ENCODE data around the gene MARK1. TPM values are rescaled to one million over a fixed set of nuclear protein-coding genes. Genes with fewer than 3 reads are reported as not detected.

Gene MARK1
- total RNA-seq, 1 experiment from 2014 or later = not detected

- ATAC-seq = no peak
- in situ Hi-C loops (cut with HindIII; ENCODE audit: low pct_unique_long_range_greater_than_20kb, low sequenced_read_pairs) = no loop called here
- no TSS peak for BruUV-seq (replicated peaks)
These were observed 28.7 kb downstream of the MARK1 start for GRCh38 chr1:220556641-220557040.

GRCh38 chr1:220563564-220563963, 35.6 kb downstream of the MARK1 start:
- POLR2A ChIA-PET = no interaction called here
- ATAC-seq (no peak), DNase-seq (ENCODE audit: low read depth, low spot score) (no peak)
- Histone ChIP-seq H3K36me3 (ENCODE audit: control insufficient read depth, insufficient read depth, low read length) (no peaks in the 10 kb centered on the region), H3K27ac (ENCODE audit: low read length) (no peak overlapping the region), H3K4me1 (ENCODE audit: control insufficient read depth, insufficient read depth, low read length) (no peaks in the 10 kb centered on the region), H3K27me3 (ENCODE audit: control insufficient read depth, insufficient read depth, low read length) (no peaks in the 10 kb centered on the region), H3K4me3 (ENCODE audit: low read depth in 2 of 2, low read length in 2 of 2) (no peak overlapping the region), H3K9me3 (ENCODE audit: control insufficient read depth, insufficient read depth, low read depth, low read length) (no peaks in the 10 kb centered on the region)
- CTCF ChIA-PET = no interaction called here
- intact Hi-C loops (cut with micrococcal nuclease; ENCODE audit: unreplicated experiment) = no loop called here
- BruUV-seq (replicated peaks) = no TSS peak
- in situ Hi-C loops (cut with HindIII; ENCODE audit: low pct_unique_long_range_greater_than_20kb, low sequenced_read_pairs) = no loop called here
- no peak for TF ChIP-seq POLR2AphosphoS5 (IDR thresholded peaks at IDR 0.05; ENCODE audit: low read depth, low read length)
- TF ChIP-seq SIN3A (IDR thresholded peaks at IDR 0.05; ENCODE audit: borderline replicate concordance, insufficient read depth, low read depth, low read length) = no peak
- TF ChIP-seq TCF7L2 (IDR thresholded peaks at IDR 0.05; ENCODE audit: low read depth, low read length) = no peak
- TF ChIP-seq REST (IDR thresholded peaks at IDR 0.05; ENCODE audit: insufficient read depth in 1 of 2, low read depth in 2 of 2, low read length in 1 of 2) = no peak
- TF ChIP-seq, protein P1, sequence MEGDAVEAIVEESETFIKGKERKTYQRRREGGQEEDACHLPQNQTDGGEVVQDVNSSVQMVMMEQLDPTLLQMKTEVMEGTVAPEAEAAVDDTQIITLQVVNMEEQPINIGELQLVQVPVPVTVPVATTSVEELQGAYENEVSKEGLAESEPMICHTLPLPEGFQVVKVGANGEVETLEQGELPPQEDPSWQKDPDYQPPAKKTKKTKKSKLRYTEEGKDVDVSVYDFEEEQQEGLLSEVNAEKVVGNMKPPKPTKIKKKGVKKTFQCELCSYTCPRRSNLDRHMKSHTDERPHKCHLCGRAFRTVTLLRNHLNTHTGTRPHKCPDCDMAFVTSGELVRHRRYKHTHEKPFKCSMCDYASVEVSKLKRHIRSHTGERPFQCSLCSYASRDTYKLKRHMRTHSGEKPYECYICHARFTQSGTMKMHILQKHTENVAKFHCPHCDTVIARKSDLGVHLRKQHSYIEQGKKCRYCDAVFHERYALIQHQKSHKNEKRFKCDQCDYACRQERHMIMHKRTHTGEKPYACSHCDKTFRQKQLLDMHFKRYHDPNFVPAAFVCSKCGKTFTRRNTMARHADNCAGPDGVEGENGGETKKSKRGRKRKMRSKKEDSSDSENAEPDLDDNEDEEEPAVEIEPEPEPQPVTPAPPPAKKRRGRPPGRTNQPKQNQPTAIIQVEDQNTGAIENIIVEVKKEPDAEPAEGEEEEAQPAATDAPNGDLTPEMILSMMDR (IDR thresholded peaks at IDR 0.05) = no peak

More at GRCh38 chr1:220556641-220557040, 28.7 kb downstream of the MARK1 start:
- Histone ChIP-seq H3K4me1 (ENCODE audit: control insufficient read depth, insufficient read depth, low read length) (no peaks in the 10 kb centered on the region), H3K36me3 (ENCODE audit: control insufficient read depth, insufficient read depth, low read length) (no peaks in the 10 kb centered on the region), H3K9me3 (ENCODE audit: control insufficient read depth, insufficient read depth, low read depth, low read length) (no peaks in the 10 kb centered on the region), H3K27me3 (ENCODE audit: control insufficient read depth, insufficient read depth, low read length) (no peaks in the 10 kb centered on the region), H3K27ac (ENCODE audit: low read length) (no peak overlapping the region), H3K4me3 (ENCODE audit: low read depth in 2 of 2, low read length in 2 of 2) (no peak overlapping the region)
- POLR2A ChIA-PET = no interaction called here
- intact Hi-C loops (cut with micrococcal nuclease; ENCODE audit: unreplicated experiment) = no loop called here
- no peak for TF ChIP-seq POLR2AphosphoS5 (IDR thresholded peaks at IDR 0.05; ENCODE audit: low read depth, low read length)
- DNase-seq (ENCODE audit: low read depth, low spot score) = no peak
- CTCF ChIA-PET = no interaction called here

DNA sequence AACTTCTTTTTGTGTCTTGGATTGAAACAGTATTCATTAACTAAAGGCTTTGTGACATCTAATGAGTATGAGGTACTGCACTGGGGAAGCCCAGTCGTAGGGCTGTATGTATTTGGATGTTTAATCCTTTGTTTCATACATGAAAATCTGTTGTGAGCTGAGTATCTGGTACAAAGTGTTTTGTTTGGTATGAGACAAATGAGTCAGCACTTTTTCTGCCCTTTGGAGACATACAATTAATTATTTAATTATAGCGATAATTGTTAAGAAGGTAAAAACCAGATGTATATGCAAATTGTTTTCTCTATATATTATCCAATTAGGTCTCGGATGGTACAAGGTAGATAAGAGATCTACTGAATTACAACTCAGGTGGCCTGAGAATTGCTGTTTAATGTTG, 36.3 kb downstream of the MARK1 start:
- DNase-seq (ENCODE audit: low read depth, low spot score) (no peak), ATAC-seq (no peak)
- BruUV-seq (replicated peaks) = no TSS peak
- Histone ChIP-seq H3K9me3 (ENCODE audit: control insufficient read depth, insufficient read depth, low read depth, low read length) (no peaks in the 10 kb centered on the region), H3K27ac (ENCODE audit: low read length) (no peak overlapping the region), H3K4me1 (ENCODE audit: control insufficient read depth, insufficient read depth, low read length) (no peaks in the 10 kb centered on the region), H3K4me3 (ENCODE audit: low read depth in 2 of 2, low read length in 2 of 2) (no peak overlapping the region), H3K36me3 (ENCODE audit: control insufficient read depth, insufficient read depth, low read length) (no peaks in the 10 kb centered on the region), H3K27me3 (ENCODE audit: control insufficient read depth, insufficient read depth, low read length) (no peaks in the 10 kb centered on the region)
- intact Hi-C loops (cut with micrococcal nuclease; ENCODE audit: unreplicated experiment) (no loop called here), in situ Hi-C loops (cut with HindIII; ENCODE audit: low pct_unique_long_range_greater_than_20kb, low sequenced_read_pairs) (no loop called here)
- ChIA-PET CTCF (no interaction called here), POLR2A (no interaction called here)
- no peak for TF ChIP-seq POLR2AphosphoS5 (IDR thresholded peaks at IDR 0.05; ENCODE audit: low read depth, low read length)
- no peak for TF ChIP-seq SIN3A (IDR thresholded peaks at IDR 0.05; ENCODE audit: borderline replicate concordance, insufficient read depth, low read depth, low read length)
- TF ChIP-seq REST (IDR thresholded peaks at IDR 0.05; ENCODE audit: insufficient read depth in 1 of 2, low read depth in 2 of 2, low read length in 1 of 2) = no peak
- no peak for TF ChIP-seq TCF7L2 (IDR thresholded peaks at IDR 0.05; ENCODE audit: low read depth, low read length)
- TF ChIP-seq, protein P1 (IDR thresholded peaks at IDR 0.05) = no peak

All from Panc1 (cell line).